Coronary artery (tissue), 2 donors: Measurements from ENCODE around the gene KRTAP17-1.

Experiments
- DNase-seq: peaks from one replicate; pipeline ENCODE4 v3.0.0-alpha.2; 2017; ENCODE audit warnings: low spot score
- H3K27ac ChIP-seq, 2 donors: fragments of 200-600 bp; sonication (generic); one replicate each; pipeline ENCODE4 v1.5.1; 2016 to 2019
- H3K4me3 ChIP-seq: fragments of 200-600 bp; sonication (generic); 2 replicates; pipeline ENCODE4 v1.5.1; 2016; ENCODE audit warnings: mild to moderate bottlenecking, moderate library complexity
- TF ChIP-seq, protein P1 (sequence below): fragments of 200-600 bp; sonication (generic); IDR thresholded peaks from one replicate; pipeline ENCODE4 v1.5.1; 2019; ENCODE audit warnings: antibody characterized with exemption

Gene KRTAP17-1

GRCh38 chr17:41301204-41301790, 14.2 kb downstream of the KRTAP17-1 start:
- no peak overlapping the region for H3K4me3 ChIP-seq
- DNase-seq, result no peak
- H3K27ac ChIP-seq, result no peak overlapping the region
- TF ChIP-seq, protein P1, sequence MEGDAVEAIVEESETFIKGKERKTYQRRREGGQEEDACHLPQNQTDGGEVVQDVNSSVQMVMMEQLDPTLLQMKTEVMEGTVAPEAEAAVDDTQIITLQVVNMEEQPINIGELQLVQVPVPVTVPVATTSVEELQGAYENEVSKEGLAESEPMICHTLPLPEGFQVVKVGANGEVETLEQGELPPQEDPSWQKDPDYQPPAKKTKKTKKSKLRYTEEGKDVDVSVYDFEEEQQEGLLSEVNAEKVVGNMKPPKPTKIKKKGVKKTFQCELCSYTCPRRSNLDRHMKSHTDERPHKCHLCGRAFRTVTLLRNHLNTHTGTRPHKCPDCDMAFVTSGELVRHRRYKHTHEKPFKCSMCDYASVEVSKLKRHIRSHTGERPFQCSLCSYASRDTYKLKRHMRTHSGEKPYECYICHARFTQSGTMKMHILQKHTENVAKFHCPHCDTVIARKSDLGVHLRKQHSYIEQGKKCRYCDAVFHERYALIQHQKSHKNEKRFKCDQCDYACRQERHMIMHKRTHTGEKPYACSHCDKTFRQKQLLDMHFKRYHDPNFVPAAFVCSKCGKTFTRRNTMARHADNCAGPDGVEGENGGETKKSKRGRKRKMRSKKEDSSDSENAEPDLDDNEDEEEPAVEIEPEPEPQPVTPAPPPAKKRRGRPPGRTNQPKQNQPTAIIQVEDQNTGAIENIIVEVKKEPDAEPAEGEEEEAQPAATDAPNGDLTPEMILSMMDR, result no peak

- TF ChIP-seq, protein P1, result no peak
Observed at GRCh38 chr17:41298458-41299135, 16.9 kb downstream of the KRTAP17-1 start.

DNA sequence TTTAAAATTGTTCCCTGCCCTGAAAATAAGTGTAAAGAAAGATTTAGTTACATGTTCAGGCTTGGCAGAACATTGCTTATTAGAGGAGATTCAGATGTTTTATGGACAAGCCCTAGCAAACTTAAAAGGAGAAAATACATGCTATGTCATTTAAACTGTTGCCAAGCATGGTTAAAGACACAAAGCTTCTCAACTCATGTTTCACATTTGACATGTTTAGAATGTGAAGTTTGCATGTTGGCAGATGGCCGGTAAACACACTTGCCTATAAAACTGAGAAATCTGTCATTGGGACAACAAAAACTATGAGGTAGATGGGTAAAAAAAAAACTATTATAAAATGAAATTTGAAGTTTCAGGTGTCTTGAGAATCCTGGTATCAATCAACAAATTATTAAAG, 18.7 kb downstream of the KRTAP17-1 start:
- no peak overlapping the region for H3K27ac ChIP-seq
- no peak overlapping the region for H3K4me3 ChIP-seq
- no peak for DNase-seq
- TF ChIP-seq, protein P1, result no peak

More at GRCh38 chr17:41298458-41299135, 16.9 kb downstream of the KRTAP17-1 start:
- DNase-seq, result no peak
- H3K4me3 ChIP-seq, result no peak overlapping the region
- H3K27ac ChIP-seq, result no peak overlapping the region

DNA sequence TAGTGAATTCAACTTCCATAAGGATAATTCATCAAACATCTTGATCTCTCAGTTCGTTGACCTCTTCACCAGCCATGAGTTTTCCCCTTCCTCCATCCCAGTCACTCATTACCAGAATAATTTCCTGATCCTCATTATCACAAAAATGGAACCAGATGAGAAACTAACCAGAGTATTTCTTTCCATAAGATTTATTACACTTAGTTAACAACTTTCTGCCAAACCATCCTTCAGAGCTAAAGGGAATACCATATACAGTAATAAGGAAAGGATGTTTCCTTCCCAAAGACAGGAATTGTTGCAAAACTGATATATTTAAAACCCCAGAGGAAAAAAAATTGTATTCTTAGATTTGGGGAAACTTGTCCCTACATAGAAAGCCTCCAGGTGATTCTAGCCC, 21.5 kb downstream of the KRTAP17-1 start:
- TF ChIP-seq, protein P1, result no peak
- H3K4me3 ChIP-seq, result no peak overlapping the region
- no peak for DNase-seq
- H3K27ac ChIP-seq, result no peak overlapping the region

- H3K4me3 ChIP-seq, result no peak overlapping the region
- TF ChIP-seq, protein P1, result no peak
- no peak for DNase-seq
- no peak overlapping the region for H3K27ac ChIP-seq
Observed at GRCh38 chr17:41287050-41287449, 28.5 kb downstream of the KRTAP17-1 start.

GRCh38 chr17:41284546-41284945, 31.0 kb downstream of the KRTAP17-1 start:
- H3K4me3 ChIP-seq, result no peak overlapping the region
- DNase-seq, result no peak
- no peak overlapping the region for H3K27ac ChIP-seq
- TF ChIP-seq, protein P1, result no peak

- Histone ChIP-seq H3K4me3 (no peak overlapping the region), H3K27ac (no peak overlapping the region)
- no peak for DNase-seq
- TF ChIP-seq, protein P1, result no peak
Observed at GRCh38 chr17:41284043-41284442, 31.5 kb downstream of the KRTAP17-1 start.
